ENCODE results near the gene STOML1.

Gene STOML1

DNA sequence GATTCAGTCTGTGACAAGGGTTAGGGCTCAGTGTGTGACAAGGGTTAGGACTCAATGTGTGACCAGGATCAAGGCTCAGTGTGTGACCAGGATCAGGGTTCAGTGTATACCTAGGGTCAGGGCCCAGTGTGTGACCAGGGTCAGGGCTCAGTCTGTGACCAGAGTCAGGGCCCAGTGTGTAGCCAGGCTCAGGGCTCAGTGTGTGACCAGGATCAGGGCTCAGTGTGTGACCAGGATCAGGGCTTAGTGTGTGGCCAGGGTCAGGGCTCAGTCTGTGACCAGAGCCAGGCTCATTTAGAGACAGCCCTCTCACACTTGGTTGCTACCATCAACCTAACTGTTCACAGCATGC lies 41.6 kb downstream of the STOML1 start:
- H3K4me3 ChIP-seq (ENCODE audit: low read length), result no peak overlapping the region
- TF ChIP-seq, protein P1, sequence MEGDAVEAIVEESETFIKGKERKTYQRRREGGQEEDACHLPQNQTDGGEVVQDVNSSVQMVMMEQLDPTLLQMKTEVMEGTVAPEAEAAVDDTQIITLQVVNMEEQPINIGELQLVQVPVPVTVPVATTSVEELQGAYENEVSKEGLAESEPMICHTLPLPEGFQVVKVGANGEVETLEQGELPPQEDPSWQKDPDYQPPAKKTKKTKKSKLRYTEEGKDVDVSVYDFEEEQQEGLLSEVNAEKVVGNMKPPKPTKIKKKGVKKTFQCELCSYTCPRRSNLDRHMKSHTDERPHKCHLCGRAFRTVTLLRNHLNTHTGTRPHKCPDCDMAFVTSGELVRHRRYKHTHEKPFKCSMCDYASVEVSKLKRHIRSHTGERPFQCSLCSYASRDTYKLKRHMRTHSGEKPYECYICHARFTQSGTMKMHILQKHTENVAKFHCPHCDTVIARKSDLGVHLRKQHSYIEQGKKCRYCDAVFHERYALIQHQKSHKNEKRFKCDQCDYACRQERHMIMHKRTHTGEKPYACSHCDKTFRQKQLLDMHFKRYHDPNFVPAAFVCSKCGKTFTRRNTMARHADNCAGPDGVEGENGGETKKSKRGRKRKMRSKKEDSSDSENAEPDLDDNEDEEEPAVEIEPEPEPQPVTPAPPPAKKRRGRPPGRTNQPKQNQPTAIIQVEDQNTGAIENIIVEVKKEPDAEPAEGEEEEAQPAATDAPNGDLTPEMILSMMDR (conservative IDR thresholded peaks at IDR 0.05; ENCODE audit: low read length), result no peak
- no peak for DNase-seq (ENCODE audit: low read depth)

DNA sequence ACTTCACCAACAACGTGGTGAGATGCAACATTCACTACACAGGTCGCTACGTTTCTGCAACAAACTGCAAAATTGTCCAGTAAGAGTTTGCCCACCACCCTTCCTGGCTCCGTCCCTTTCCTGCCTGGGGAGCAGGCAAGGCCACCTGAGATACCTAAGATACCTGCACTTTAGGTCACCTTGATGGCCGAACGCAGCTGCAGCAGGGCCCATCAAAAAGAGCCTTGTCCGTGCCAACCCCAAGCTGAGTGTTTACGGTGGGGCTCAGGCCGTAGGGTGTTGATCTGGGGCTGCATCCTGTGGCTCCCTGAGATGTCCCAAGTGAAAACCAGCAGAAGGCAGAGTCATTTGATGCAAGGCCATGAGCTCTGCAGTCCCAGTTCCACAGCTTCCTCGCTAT lies 42.6 kb downstream of the STOML1 start:
- H3K4me3 ChIP-seq (ENCODE audit: low read length), result no peak overlapping the region
- no peak for DNase-seq (ENCODE audit: low read depth)
- TF ChIP-seq, protein P1 (conservative IDR thresholded peaks at IDR 0.05; ENCODE audit: low read length), result no peak

DNA sequence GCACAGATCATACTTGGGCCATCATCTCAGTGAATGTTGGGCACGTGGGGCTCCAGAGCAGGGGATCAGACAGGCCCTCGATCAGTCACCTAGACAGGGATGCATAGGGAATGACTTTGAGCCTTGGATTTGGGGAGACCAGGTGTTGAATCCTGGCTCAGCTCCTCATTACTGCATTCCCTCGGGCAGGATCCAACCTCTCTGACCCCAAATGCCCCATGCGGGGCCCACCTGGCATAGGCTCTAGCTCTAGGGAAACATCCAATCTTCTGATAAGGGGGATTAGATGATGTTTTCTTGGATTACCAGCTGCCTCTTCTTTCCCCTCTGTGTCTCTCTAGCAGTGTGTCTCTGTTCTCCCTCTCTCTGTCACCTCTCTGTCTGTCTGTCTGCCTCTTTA lies 43.1 kb downstream of the STOML1 start:
- no peak for DNase-seq (ENCODE audit: low read depth)
- TF ChIP-seq, protein P1 (conservative IDR thresholded peaks at IDR 0.05; ENCODE audit: low read length), result no peak
- H3K4me3 ChIP-seq (ENCODE audit: low read length), result no peak overlapping the region

DNA sequence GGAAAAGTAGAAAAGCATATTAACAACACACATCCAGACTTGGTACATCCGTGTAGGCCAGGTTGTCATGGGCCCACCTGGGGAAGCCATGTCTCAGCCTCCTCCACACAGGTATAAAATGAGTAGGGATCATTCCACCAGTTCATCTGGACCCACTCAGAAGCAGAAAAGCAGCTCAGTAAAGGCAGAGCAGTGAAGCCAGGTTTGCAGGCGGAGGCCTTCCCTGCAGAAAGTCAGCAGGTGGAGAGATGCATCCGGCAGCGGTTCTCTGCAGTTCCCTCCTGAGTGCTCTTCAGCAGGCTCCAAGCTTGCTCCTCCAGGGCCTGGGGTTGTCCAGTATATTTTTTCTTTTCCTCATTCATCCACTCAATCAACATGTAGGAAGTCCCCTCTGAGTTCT lies 43.7 kb downstream of the STOML1 start:
- H3K4me3 ChIP-seq (ENCODE audit: low read length), result no peak overlapping the region
- no peak for DNase-seq (ENCODE audit: low read depth)
- TF ChIP-seq, protein P1 (conservative IDR thresholded peaks at IDR 0.05; ENCODE audit: low read length), result no peak

DNA sequence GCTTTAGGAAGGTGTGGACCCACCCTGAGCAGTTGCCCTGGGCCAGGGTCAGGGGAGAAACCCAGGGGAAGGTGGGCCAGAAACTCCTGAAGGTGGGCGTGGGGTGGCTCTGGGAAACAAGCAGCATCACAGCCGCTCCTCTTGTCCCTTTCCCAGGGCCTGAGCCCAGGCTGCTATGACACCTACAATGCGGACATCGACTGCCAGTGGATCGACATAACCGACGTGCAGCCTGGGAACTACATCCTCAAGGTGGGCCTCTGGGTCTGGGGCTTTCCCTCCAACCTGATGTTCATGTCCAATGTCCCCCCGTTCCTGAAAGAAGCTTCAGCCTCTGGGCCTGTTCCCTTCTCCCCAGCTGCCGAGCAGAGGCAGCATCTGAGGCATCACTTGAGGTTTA lies 44.4 kb downstream of the STOML1 start:
- TF ChIP-seq, protein P1 (conservative IDR thresholded peaks at IDR 0.05; ENCODE audit: low read length), result no peak
- no peak for DNase-seq (ENCODE audit: low read depth)

DNA sequence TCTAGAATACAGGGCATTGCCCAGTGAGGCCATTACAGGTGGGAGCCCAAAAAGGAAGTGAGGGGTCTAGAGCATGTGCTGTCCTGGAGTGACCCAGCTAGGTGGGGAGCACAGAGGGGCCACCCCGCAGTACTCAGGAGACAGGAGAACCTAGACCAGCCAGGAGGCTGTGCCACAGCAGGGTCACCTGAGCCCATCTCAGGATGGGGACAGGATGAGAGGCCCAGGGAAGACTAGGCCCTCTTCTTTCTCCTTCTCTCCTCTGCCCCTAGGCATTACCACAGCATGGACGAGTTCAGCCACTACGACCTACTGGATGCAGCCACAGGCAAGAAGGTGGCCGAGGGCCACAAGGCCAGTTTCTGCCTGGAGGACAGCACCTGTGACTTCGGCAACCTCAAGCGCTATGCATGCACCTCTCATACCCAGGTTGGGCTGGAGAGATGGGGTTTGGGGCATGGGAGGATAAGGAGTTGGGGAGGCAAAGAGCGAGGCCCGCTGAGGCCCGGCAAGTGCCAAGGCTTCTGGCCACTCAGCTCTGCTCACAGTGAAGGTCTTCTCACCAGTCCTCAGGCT lies 45.2 kb downstream of the STOML1 start:
- TF ChIP-seq, protein P1 (conservative IDR thresholded peaks at IDR 0.05; ENCODE audit: low read length), result no peak
- DNase-seq (ENCODE audit: low read depth), result no peak
- no peak overlapping the region for H3K4me3 ChIP-seq (ENCODE audit: low read length)

More for the DNA sequence above, 44.4 kb downstream of the STOML1 start:
- no peak overlapping the region for H3K4me3 ChIP-seq (ENCODE audit: low read length)

DNA sequence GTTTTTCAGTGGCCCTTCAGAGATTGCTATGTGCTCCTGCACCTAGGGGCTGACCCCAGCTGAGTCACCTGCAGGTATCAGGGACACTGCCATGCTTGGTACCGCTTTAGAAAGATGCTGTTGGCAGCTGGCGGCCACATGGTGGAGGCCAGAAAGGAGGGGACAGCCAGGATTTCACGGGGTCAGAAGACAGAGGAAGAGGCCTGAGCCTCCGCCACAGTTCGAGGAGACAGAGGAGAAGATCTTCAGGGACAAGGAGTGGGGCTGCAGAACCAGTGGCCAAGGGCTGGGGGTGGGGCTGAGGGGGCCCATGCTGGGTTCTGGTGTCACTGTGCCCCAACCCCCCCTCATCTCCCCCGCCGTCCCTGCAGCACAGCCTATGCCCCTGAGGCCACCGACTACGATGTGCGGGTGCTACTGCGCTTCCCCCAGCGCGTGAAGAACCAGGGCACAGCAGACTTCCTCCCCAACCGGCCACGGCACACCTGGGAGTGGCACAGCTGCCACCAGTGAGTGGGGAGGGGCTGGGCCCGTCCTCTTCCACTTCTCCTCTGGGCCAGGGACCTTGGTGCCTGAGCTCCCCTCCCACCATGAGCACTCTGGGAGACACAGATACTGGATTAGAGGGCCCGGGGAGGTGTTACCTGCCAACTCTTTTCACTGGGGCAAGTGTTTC lies 45.9 kb downstream of the STOML1 start:
- no peak overlapping the region for H3K4me3 ChIP-seq (ENCODE audit: low read length)
- no peak for DNase-seq (ENCODE audit: low read depth)
- TF ChIP-seq, protein P1 (conservative IDR thresholded peaks at IDR 0.05; ENCODE audit: low read length), result no peak
